ENCODE results near the gene FOSL2.

FOSL2 gene

DNA sequence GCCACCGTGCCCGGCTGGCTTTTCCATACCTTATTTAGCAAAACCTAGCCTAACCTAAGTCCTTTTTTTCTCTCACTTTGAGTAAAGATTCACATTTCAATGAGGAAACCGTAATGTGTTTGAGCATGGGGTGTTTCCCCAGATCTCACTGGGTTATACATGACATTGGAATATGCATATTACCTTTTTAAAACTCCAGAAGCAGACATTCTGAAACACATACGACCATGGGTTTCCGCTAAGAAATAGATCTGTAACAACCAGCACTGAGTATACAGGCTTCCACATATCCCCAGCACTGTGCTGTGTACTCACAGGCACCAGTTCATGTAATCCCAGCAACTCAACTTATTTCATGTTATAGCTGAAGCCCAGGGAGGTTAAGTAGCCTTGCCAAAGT, 41.0 kb upstream of the FOSL2 start:
- TF ChIP-seq, protein P1, sequence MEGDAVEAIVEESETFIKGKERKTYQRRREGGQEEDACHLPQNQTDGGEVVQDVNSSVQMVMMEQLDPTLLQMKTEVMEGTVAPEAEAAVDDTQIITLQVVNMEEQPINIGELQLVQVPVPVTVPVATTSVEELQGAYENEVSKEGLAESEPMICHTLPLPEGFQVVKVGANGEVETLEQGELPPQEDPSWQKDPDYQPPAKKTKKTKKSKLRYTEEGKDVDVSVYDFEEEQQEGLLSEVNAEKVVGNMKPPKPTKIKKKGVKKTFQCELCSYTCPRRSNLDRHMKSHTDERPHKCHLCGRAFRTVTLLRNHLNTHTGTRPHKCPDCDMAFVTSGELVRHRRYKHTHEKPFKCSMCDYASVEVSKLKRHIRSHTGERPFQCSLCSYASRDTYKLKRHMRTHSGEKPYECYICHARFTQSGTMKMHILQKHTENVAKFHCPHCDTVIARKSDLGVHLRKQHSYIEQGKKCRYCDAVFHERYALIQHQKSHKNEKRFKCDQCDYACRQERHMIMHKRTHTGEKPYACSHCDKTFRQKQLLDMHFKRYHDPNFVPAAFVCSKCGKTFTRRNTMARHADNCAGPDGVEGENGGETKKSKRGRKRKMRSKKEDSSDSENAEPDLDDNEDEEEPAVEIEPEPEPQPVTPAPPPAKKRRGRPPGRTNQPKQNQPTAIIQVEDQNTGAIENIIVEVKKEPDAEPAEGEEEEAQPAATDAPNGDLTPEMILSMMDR (IDR thresholded peaks at IDR 0.05; ENCODE audit: low read depth, low read length): no peak
- no peak for DNase-seq (ENCODE audit: extremely low read depth, low read depth)

DNA sequence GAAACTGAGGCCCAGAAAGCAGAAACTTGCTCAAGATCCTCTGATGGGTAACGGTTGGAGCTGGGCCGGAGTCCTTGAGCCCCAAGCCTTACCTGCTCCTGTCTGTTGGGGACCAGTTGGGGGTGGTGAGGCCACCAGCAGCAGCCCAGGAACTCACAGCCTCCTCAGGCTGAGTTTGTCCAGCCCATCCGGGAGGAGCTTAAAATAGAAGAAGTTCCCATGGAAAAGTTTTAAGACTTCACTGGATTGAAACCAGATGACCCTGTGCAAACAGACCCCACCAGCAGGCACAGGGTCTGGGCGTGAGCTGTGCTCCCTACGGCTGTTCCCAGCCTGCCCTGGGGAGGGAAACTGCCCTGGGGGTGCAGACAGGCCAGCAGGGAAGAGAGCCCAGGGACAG, 40.6 kb upstream of the FOSL2 start:
- DNase-seq (ENCODE audit: extremely low read depth, low read depth): no peak
- TF ChIP-seq, protein P1 (IDR thresholded peaks at IDR 0.05; ENCODE audit: low read depth, low read length): no peak

DNA sequence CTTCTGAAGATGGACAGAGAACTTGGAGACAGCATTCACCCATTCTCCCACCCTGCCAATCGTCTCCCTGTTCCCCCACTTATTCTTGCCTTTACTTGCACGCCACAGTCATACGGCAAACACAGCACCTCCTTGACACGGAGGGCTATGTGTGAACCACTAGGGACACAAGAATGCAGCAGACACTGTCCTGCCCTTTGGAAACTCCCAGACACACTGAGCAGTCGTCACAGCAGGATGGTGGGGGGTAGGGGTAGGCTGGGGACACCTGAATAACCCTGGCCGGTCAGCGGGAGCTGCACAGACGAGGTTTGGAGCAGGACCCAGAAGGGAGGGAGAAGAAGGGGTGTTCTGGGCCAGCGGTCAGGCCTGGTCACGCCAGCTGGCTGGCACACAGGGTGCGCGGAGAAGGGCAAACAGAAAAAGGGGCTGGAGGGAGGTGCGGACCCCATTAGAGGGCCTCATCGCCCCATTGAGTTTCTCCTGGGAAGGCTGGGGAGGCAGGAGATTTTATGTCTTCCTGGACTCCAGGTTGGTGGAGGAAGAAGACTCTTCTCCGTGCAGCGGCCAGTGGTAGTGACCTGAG, 40.0 kb upstream of the FOSL2 start:
- TF ChIP-seq, protein P1 (IDR thresholded peaks at IDR 0.05; ENCODE audit: low read depth, low read length): no peak

DNA sequence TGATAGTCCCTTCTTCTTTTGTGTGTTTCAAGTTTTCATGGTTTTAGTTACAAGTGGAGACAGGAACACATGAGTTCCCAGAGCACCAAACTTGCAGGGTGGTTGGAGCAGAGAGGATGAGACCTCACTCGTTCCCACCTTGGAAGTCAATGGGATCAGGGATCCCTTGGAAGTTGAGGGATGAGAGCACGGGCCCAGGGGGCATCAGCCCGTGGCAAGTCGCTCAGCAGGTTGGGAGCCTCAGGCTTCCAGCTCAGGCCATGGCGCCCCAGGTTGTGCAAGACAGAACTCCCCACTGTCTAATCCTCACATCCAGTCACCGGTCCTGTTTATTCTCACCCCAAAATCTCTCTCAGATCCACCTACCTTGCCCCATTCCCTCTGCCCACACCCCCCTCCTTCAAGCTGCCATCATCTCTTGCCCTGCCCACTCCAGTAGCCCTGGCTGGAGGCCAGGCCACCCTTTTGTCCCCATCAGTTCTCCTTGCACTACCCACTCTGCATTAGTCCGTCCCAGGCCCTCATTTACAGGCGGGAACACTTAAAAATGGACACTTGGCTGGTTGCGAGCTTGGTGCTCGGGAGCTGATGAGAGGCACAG, 37.6 kb upstream of the FOSL2 start:
- DNase-seq (ENCODE audit: extremely low read depth, low read depth): no peak
- TF ChIP-seq, protein P1 (IDR thresholded peaks at IDR 0.05; ENCODE audit: low read depth, low read length): no peak

More for the DNA sequence above, 40.0 kb upstream of the FOSL2 start:
- no peak for DNase-seq (ENCODE audit: extremely low read depth, low read depth)

DNA sequence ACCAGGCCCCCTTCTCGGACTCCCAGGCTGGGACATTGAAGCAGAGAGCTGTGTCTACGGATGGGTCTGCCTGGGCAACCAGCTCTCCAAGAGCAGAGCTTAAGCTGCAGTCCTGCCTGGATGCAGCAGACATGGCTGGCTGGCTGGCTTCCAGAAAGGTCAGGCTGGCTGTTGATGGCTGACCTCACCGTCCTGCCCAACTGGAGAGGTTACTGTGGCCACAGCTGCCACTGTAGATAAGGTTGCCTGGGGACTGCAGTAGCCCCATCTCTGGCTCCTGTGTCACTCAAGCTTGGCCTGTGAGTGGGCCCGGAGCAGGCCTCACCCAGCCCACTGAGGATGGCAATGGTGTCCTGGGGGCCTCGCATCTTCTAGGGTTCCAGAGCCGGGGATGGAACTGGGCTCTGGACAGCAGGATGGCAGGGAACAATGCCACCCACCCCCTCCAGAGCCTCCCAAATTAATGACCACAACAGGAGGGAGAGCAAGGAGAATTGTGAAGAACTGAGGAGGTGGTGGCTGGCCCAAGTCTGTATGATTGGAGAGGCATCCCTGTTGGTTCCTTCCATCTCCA, 37.0 kb upstream of the FOSL2 start:
- TF ChIP-seq, protein P1 (IDR thresholded peaks at IDR 0.05; ENCODE audit: low read depth, low read length): no peak
- DNase-seq (ENCODE audit: extremely low read depth, low read depth): no peak

DNA sequence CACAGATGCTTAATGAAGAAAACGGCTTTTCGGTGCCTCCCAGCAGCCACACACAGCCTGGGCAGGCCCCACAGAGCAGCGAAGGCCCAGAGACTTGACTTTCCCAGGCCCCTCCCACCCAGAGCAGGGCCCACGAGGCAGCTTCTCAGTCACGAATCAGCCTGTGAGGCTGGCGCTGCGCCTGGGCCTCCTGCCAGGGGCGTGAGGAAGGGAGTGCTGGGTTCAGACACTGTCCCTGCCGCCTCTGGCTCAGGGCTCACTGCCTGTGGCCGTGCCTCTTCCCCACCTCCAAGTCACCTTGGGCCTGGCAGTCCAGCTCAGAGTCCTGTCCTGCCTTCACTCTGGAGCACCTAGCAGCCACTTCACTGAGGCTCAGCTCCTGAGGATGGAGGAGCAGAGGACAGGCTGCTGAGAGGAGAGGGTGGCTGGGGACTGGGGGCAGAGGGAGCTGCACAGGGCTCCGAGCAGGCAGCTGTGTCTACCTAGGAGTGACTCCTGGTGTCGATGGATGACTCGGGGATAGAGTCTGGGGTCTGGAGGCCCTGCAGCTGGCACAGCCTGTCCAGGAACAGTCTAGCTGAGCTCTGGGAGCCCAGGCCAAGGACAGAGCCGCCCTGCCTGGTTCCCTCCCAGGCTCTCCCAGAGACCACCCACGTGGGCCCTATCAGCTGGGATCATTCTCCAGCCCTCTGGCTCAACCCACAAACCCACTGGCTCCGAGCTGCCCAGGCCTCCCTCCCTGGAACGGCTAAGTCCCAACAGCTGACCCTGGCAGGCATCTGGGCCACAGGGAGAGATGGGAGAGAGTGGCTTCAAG, 36.4 kb upstream of the FOSL2 start:
- TF ChIP-seq, protein P1 (IDR thresholded peaks at IDR 0.05; ENCODE audit: low read depth, low read length): no peak
- peak; percentile 85 for DNase-seq (ENCODE audit: extremely low read depth, low read depth)

DNA sequence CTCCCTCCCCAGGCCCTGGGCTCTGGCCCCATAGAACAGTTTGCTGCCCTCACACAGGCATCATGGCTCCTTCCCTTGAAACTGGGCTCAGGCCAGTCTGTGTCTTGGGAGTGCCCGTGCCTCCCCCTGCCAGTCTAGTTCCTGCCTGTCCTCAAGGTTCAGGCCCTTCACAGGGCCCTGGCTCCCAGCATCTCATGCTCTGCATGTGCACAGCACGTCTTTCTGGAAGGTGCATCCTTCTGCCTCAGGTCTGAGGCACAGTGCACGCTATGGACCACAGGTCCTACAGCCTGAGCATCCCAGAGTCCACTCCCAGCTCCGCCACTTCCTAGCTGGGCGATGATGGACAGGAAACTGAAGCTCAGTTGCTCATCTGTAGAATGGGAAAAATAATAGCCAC, 35.6 kb upstream of the FOSL2 start:
- TF ChIP-seq, protein P1 (IDR thresholded peaks at IDR 0.05; ENCODE audit: low read depth, low read length): no peak
- DNase-seq (ENCODE audit: extremely low read depth, low read depth): no peak
